Measurements from ENCODE around the gene FAHD2A. TPM values are rescaled to one million over a fixed set of nuclear protein-coding genes. Genes with fewer than 3 reads are reported as not detected.
"Not testable (repeated sequence)": the region's sequence is repeated elsewhere in the genome, so short reads cannot be mapped to it uniquely, and the experiment has no call there.

The FAHD2A gene
- total RNA-seq, 3 donors from 2014 or later, result 30.3 to 37.6 (median 34.3) TPM

DNA sequence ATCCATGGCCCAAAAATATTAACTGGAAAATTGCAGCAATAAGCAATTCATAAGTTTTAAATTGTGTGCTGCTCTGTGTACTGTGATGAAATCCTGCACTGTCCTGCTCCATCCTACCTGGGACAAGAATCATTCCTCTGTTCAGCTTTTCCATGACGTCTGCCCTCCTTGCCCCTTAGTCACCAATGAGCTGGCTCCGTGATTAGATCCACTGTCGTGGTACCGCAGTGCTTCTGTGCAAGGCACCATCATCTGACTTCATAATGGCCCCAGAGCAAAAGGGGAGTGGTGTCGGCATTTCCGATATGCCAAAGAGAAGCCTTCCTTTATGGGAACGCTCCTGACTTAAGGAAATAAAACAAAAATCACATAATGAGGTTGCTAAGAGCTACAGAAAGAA lies 3.4 kb upstream of the FAHD2A start:
- no peak for DNase-seq
- Histone ChIP-seq H3K36me3 (ENCODE audit: low read depth) (no peaks in the 10 kb centered on the region), H3K4me1 (ENCODE audit: low read depth) (peaks cover 13% of the 10 kb centered on the region), H3K4me3 (no peak overlapping the region), H3K9me3 (no peaks in the 10 kb centered on the region)
- ATAC-seq, result no peak
- intact Hi-C loops (cut with DNase I, micrococcal nuclease), result no loop called here
- TF ChIP-seq, protein P1, sequence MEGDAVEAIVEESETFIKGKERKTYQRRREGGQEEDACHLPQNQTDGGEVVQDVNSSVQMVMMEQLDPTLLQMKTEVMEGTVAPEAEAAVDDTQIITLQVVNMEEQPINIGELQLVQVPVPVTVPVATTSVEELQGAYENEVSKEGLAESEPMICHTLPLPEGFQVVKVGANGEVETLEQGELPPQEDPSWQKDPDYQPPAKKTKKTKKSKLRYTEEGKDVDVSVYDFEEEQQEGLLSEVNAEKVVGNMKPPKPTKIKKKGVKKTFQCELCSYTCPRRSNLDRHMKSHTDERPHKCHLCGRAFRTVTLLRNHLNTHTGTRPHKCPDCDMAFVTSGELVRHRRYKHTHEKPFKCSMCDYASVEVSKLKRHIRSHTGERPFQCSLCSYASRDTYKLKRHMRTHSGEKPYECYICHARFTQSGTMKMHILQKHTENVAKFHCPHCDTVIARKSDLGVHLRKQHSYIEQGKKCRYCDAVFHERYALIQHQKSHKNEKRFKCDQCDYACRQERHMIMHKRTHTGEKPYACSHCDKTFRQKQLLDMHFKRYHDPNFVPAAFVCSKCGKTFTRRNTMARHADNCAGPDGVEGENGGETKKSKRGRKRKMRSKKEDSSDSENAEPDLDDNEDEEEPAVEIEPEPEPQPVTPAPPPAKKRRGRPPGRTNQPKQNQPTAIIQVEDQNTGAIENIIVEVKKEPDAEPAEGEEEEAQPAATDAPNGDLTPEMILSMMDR (IDR thresholded peaks at IDR 0.05), result no peak

DNA sequence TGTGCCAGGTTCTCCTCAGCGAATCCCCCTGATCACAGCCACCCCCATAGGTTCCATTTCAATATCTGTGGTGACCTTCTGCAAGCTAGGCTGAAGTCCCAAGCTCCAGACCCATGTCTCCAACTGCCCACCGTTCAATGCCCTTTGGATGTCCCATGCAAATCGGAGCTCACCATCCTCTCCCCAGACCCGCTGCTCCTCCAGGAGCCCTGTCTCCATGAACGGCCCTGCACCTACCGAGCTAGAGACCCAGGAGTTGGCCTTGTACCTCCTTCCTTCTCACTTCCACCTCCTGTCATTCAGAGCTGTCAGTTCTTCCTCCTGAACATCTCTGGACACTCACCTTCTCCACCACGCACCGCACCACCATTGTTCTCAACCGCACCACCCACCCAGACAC lies 1.0 kb upstream of the FAHD2A start:
- intact Hi-C loops (cut with DNase I, micrococcal nuclease), result no loop called here
- H3K9me3 ChIP-seq, result no peaks in the 10 kb centered on the region
- no peak overlapping the region for H3K4me3 ChIP-seq
- TF ChIP-seq, protein P1 (IDR thresholded peaks at IDR 0.05), result no peak
- ATAC-seq, result no peak
- H3K36me3 ChIP-seq (ENCODE audit: low read depth), result no peaks in the 10 kb centered on the region
- peaks cover 14% of the 10 kb centered on the region for H3K4me1 ChIP-seq (ENCODE audit: low read depth)
- DNase-seq, result no peak

DNA sequence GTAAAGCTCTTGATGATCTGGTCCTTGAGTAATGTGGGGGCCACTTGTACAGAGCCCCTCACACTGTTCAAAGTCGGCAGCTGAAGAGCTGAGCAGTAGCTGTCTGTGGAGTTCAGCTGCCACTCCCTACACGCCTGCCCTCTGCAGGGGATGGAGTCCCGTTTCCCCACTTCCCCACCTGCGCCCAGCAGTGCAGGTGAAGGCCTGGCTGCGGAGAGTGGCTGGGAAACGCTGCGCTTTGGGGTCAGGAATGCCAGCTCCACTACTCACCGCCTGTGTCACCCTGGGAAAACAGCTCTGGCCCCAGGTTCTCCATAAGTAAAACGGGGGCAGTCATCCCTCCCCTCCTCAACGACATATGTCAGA lies 521 bp upstream of the FAHD2A start:
- H3K36me3 ChIP-seq (ENCODE audit: low read depth); H3K9me3 ChIP-seq; intact Hi-C loops (cut with DNase I, micrococcal nuclease): not testable (repeated sequence)
- ATAC-seq (peak; percentile 67), DNase-seq (peak in 2 of 3 donors; percentile 37 to 67)
- Histone ChIP-seq H3K4me3 (peak overlapping the region; percentile 30), H3K4me1 (ENCODE audit: low read depth) (peaks cover 14% of the 10 kb centered on the region)

DNA sequence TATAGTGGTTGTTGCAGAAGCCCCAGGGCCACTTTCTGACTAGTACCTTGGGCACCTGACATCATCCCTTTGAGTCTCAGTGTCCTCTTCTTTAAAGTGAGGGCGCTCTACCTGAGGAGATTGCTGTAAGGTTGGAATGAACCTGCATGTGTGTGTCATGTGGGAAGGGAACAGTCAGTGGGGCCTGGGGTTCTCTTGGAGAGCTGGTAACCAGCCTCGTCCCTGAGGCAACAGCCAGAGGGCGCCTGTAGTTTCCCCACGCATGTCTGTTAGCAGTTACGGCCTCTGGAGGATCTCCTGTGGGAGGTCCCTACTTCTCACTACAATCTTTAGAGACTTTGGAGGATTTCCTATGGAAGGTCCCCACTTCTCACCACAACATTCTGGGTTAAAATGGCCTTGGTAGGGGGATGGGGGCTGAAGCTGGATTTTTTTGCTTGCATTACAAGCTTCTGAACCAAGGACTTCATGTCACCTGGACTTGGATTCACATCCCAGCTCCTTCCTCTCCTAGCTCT lies 755 bp downstream of the FAHD2A start:
- H3K36me3 ChIP-seq (ENCODE audit: low read depth); H3K9me3 ChIP-seq; intact Hi-C loops (cut with DNase I, micrococcal nuclease): not testable (repeated sequence)
- DNase-seq (peak in 2 of 3 donors; percentile 48 to 63), ATAC-seq (peak; percentile 63)
- Histone ChIP-seq H3K4me1 (ENCODE audit: low read depth) (peaks cover 14% of the 10 kb centered on the region), H3K4me3 (peak overlapping the region; percentile 30)

DNA sequence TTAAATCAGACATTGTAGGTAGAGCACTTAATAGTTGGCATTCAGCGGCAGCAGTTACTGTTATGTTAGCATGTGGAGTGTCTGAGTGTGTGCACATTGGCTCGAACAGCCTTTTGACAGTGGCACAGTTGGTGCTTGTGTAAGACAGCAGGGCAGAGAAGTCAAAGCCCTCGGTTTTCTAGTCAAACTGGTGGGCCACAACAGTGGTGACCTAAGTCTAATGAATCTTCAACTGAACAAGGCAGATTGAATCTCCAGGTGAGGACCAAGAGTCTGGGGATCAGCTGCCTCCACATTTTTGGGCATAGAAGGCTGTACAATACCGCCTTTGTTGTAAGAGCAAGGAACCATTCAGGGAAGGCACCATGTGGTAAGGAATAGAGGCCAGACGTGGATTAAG lies 1.3 kb downstream of the FAHD2A start:
- DNase-seq; ATAC-seq; intact Hi-C loops (cut with DNase I, micrococcal nuclease); H3K4me3 ChIP-seq; H3K9me3 ChIP-seq; H3K36me3 ChIP-seq (ENCODE audit: low read depth): not testable (repeated sequence)
- peaks cover 14% of the 10 kb centered on the region for H3K4me1 ChIP-seq (ENCODE audit: low read depth)

DNA sequence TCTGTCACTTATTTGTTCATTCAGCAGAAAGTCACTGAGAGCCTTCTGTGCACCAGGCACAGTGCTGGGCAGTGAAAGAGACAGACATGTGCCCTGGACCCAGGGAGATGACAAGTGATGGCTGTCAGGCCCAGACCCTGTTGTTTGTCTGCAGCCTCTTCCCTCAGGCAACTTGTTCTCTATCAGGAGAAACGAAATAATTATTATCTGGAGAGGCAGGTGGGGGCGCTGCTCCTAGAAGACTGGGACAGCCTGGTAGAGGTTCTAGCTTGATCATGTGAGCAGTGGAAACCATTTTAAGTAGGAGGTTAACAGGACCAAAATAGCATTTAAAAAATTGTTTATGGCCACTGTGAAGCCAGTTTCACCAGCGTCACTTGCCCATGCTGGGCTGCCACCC lies 2.2 kb downstream of the FAHD2A start:
- ATAC-seq; H3K36me3 ChIP-seq (ENCODE audit: low read depth); DNase-seq; H3K4me3 ChIP-seq; H3K9me3 ChIP-seq; intact Hi-C loops (cut with DNase I, micrococcal nuclease): not testable (repeated sequence)
- H3K4me1 ChIP-seq (ENCODE audit: low read depth), result peaks cover 14% of the 10 kb centered on the region

DNA sequence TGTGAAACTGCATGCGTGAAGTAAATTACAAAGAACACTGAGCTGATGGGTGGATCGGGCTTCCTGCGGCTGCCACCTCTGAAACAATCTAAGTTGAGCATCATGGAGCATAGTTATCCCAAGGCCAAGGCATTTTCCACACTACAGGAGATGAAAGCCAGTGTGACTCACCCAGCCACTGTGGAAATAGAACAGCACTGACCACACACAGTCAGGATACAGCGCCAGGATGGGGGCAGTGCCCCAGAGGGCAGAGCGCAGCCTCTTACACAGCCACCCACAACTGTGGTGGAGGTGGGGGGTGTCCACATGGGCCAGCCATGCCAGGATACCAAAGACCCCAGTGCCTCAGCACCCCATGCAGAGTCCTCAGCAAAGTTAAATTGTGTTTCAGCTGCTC lies 8.7 kb downstream of the FAHD2A start:
- not testable (repeated sequence) for H3K9me3 ChIP-seq; H3K4me3 ChIP-seq; H3K36me3 ChIP-seq (ENCODE audit: low read depth); H3K4me1 ChIP-seq (ENCODE audit: low read depth); DNase-seq; ATAC-seq
- intact Hi-C loops (cut with DNase I, micrococcal nuclease), result loop anchor here in 1 of 2 donors (5.0 kb wide), 1 partner anchor 316 kb away; no protein-coding TSS in a partner anchor

DNA sequence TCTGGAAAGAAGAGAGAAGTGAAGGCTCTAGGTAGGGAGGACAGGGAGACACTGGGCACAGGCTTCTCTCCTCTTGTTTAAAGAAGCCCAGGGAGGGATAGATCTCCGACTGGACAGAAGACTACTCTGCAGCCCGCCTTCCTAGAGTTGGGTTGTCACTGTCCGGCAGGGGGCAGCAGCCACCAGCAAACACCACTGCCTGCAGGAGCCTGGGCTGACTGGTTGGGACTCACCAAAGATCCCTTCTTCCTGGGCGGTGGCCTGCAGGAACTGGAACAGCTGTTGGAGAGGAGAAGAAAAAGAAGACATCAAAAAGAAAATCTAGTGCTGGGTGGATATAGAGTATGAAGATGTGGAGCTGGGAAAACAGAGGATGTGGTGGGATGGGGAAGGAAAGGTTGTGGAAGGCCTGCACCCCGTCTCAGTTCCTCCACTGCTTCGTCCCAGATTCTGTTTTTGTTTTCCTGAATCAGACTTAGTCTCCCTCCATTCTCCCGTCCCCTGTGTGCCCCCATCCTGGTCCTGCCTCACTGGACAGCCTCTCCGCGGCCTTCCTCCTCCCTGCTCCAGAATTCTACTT lies 11.6 kb downstream of the FAHD2A start:
- ATAC-seq (peak; percentile 95), DNase-seq (peak; percentile 72 to 90 (median 89))
- not testable (repeated sequence) for H3K4me1 ChIP-seq (ENCODE audit: low read depth); H3K9me3 ChIP-seq; H3K36me3 ChIP-seq (ENCODE audit: low read depth); H3K4me3 ChIP-seq
- TF ChIP-seq, protein P1 (IDR thresholded peaks at IDR 0.05), result peak; percentile 70
- intact Hi-C loops (cut with DNase I, micrococcal nuclease), result loop anchor here in 1 of 2 donors (5.0 kb wide), 1 partner anchor 313 kb away; no protein-coding TSS in a partner anchor

DNA sequence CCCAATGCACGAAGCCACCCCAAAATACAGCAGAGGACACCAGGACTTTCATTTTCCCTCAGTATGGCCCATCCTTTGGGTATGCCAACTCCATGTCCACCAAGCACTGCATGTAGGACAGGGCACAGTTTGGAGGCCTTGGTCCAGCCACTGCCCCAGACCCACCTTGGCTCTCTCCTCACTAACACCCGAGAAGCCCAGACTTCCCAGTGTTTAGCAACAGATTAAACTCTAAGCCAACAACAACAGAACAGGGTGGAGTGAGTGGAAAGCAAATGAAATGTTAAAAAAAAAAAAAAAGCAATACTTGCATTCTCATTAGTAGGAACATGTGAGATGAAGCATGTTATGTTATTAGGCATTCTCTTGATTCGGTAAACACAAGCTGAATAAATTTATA lies 12.6 kb downstream of the FAHD2A start:
- intact Hi-C loops (cut with DNase I, micrococcal nuclease); ATAC-seq; H3K4me3 ChIP-seq; H3K9me3 ChIP-seq; H3K4me1 ChIP-seq (ENCODE audit: low read depth); DNase-seq; H3K36me3 ChIP-seq (ENCODE audit: low read depth): not testable (repeated sequence)

DNA sequence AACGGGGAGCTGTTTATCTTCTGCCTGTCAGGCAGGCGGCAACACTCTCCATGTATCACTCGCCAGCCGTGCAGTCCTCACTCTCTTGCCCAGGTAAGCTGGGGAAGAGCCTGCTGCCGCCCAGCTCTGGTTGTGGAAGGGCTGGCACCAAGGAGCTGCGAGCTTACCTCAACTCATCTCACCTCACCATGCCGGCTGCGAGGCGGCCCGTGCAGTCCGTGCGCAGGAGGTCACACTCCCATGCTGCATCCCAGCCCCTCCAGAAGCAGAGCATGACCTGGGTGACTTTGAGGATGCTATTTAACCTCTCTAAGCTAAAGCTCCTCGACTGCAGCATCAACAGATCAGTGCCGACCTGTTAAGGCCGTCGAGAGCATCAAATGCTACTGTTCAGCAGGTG lies 13.1 kb downstream of the FAHD2A start:
- H3K36me3 ChIP-seq (ENCODE audit: low read depth); H3K4me1 ChIP-seq (ENCODE audit: low read depth); H3K9me3 ChIP-seq; intact Hi-C loops (cut with DNase I, micrococcal nuclease); ATAC-seq; H3K4me3 ChIP-seq; DNase-seq: not testable (repeated sequence)

DNA sequence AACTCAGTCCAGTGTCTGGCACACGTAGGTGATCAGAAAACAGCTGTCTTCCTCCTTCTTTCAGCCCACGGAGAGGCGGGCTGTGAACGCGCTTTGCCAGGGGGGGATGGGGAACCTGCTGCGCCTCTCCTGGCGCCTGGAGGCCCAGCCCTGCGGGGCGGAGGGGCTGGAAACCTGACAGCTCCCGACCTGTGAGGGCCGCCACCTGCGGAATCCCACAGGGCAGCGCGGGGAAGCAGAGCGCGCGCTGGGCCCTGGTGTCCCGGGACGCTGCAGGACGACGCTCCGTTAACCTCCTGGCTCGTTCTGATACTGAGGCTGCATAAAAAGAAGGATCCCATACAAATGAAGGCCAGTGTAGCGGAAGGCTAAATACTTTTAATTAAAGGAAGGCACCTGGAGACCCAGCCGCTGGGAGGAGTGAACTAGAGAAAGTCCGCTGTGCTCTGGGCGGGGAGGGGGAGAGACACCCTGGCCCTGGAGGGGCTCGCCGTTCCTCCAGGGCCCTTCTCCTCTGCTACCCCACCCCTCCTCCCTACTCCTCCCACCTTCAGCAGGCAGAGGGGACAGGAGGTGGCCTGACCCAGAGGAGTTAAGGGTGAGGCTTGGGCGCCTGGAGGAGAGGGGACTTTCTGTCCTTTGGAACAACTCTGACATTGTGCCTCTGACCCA lies 24.8 kb downstream of the FAHD2A start:
- ATAC-seq; H3K36me3 ChIP-seq (ENCODE audit: low read depth); H3K4me3 ChIP-seq; intact Hi-C loops (cut with DNase I, micrococcal nuclease); H3K4me1 ChIP-seq (ENCODE audit: low read depth); DNase-seq; H3K9me3 ChIP-seq: not testable (repeated sequence)
